Esophagus muscularis mucosa (tissue), 4 donors: ENCODE data around the gene NCOA6. TPM values are rescaled to one million over a fixed set of nuclear protein-coding genes. Genes with fewer than 3 reads are reported as not detected.
"Not testable (repeated sequence)": the region's sequence is repeated elsewhere in the genome, so short reads cannot be mapped to it uniquely, and the experiment has no call there.

ENCODE experiments used
- DNase-seq: peaks from one replicate; pipeline ENCODE4 v3.0.0-alpha.2; 2017; ENCODE audit errors: extremely low spot score
- H3K27ac ChIP-seq, 4 donors: fragments of 200-600 bp; sonication (generic); replicated peaks in 1 of 4; 1 replicate in 3 of 4; 2 replicates in 1 of 4; pipeline ENCODE4 v1.5.1; 2016 to 2019; ENCODE audit warnings: mild to moderate bottlenecking in 1 of 4
- H3K27me3 ChIP-seq, 4 donors: fragments of 200-600 bp; sonication (generic); one replicate each; pipeline versions ENCODE4 v1.5.1 to v1.6.0; 2016 to 2019
- H3K36me3 ChIP-seq, 4 donors: fragments of 200-600 bp; sonication (generic); one replicate each; pipeline ENCODE4 v1.5.1; 2016 to 2019
- H3K4me1 ChIP-seq, 4 donors: fragments of 200-600 bp; sonication (generic); one replicate each; pipeline ENCODE4 v1.5.1; 2016 to 2019
- H3K4me3 ChIP-seq, 4 donors: fragments of 200-600 bp; sonication (generic); 1 replicate in 2 of 4; 2 replicates in 2 of 4; pipeline ENCODE4 v1.5.1; 2016 to 2019; ENCODE audit warnings: mild to moderate bottlenecking in 4 of 4, moderate library complexity in 1 of 4
- H3K9me3 ChIP-seq, 4 donors: fragments of 200-600 bp; sonication (generic); 1 replicate in 3 of 4; 2 replicates in 1 of 4; pipeline ENCODE4 v1.5.1; 2016 to 2019
- EP300 ChIP-seq: sonication (generic); formaldehyde crosslinking; IDR thresholded peaks from one replicate; pipeline ENCODE4 v1.6.1; 2017; ENCODE audit warnings: antibody characterized with exemption
- POLR2A ChIP-seq: fragments of 450-650 bp; IDR thresholded peaks from one replicate; pipeline ENCODE4 v1.6.1; 2017; ENCODE audit warnings: antibody characterized with exemption, moderate library complexity, mild to moderate bottlenecking, low read depth
- POLR2AphosphoS5 ChIP-seq, 2 donors: sonication (generic); formaldehyde crosslinking; IDR thresholded peaks; one replicate each; pipeline ENCODE4 v1.6.1; 2017; ENCODE audit warnings: antibody characterized with exemption in 2 of 2
- WGBS: methylation state at CpG from one replicate; pipeline ENCODE4 v1.1.5; 2018; 5-methylcytosine and 5-hydroxymethylcytosine counted together
- intact Hi-C: fragments of 100-400 bp; cut with DNase I; formaldehyde crosslinking; loops from one replicate; pipeline ENCODE4 v1.15.1; 2023
- total RNA-seq, 4 donors: library from RNA; depleted of rRNA; stranded (reverse); fragments of >200 nt; gene quantifications; one replicate each; pipeline versions ENCODE4 v1.1.0 to v1.2.1, GENCODE V29; 2016
- TF ChIP-seq, protein P1 (sequence below), 3 experiments: fragments of 200-600 bp in 2 of 3; fragments of 450-650 bp in 1 of 3; sonication (generic) in 2 of 3; IDR thresholded peaks; one replicate each; pipeline ENCODE4 v1.5.1; 2017 to 2019; ENCODE audit warnings: antibody characterized with exemption in 3 of 3, mild to moderate bottlenecking in 2 of 3, moderate library complexity in 1 of 3

The NCOA6 gene
- total RNA-seq, 4 donors from 2014 or later: 14.9 to 30.2 (median 23.3) TPM

DNA sequence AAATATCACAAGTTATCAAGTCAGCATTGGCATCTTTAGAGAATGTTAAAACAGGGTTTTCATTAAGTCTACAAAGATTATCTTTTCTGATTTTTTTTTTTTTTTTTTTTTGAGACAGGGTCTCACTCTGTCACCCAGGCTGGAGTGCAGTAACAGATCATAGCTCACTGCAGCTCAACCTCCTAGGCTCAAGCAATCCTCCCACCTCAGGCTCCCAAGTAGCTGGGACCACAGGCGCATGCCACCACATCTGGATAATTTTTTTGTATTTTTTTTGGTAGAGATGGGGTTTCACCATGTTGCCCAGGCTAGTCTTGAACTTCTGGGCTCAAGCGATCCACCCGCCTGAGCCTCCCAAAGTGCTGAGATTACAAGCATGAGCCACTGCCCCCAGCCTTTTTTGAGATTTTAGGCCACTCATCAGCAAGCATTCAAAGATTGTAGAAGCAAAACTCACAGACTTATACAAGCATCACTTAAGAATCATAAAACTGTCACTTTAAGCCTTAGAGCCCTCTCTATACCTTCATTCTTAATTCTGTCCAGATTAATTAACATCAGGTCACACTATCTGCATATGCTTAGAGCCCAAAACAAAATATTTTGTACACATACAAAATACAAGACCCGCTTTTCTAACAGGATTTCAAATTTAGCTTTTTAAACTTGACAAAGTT, 32.6 kb downstream of the NCOA6 start:
- intact Hi-C loops: no loop called here
- peaks cover 17 to 34% (median 24%) of the 10 kb centered on the region in 4 donors for H3K4me1 ChIP-seq
- no peak overlapping the region for H3K27ac ChIP-seq
- H3K27me3 ChIP-seq: no peaks in the 10 kb centered on the region
- TF ChIP-seq, protein P1, sequence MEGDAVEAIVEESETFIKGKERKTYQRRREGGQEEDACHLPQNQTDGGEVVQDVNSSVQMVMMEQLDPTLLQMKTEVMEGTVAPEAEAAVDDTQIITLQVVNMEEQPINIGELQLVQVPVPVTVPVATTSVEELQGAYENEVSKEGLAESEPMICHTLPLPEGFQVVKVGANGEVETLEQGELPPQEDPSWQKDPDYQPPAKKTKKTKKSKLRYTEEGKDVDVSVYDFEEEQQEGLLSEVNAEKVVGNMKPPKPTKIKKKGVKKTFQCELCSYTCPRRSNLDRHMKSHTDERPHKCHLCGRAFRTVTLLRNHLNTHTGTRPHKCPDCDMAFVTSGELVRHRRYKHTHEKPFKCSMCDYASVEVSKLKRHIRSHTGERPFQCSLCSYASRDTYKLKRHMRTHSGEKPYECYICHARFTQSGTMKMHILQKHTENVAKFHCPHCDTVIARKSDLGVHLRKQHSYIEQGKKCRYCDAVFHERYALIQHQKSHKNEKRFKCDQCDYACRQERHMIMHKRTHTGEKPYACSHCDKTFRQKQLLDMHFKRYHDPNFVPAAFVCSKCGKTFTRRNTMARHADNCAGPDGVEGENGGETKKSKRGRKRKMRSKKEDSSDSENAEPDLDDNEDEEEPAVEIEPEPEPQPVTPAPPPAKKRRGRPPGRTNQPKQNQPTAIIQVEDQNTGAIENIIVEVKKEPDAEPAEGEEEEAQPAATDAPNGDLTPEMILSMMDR (IDR thresholded peaks at IDR 0.05): no peak
- TF ChIP-seq EP300: no peak
- no peak for TF ChIP-seq POLR2A
- TF ChIP-seq POLR2AphosphoS5 (IDR thresholded peaks at IDR 0.05): no peak
- peaks cover 3 to 25% (median 16%) of the 10 kb centered on the region in 4 donors for H3K36me3 ChIP-seq
- over 99% methylated on average over 4 of the region's 4 CpGs for WGBS
- no peak for DNase-seq
- H3K9me3 ChIP-seq: no peaks in the 10 kb centered on the region
- H3K4me3 ChIP-seq: no peak overlapping the region

DNA sequence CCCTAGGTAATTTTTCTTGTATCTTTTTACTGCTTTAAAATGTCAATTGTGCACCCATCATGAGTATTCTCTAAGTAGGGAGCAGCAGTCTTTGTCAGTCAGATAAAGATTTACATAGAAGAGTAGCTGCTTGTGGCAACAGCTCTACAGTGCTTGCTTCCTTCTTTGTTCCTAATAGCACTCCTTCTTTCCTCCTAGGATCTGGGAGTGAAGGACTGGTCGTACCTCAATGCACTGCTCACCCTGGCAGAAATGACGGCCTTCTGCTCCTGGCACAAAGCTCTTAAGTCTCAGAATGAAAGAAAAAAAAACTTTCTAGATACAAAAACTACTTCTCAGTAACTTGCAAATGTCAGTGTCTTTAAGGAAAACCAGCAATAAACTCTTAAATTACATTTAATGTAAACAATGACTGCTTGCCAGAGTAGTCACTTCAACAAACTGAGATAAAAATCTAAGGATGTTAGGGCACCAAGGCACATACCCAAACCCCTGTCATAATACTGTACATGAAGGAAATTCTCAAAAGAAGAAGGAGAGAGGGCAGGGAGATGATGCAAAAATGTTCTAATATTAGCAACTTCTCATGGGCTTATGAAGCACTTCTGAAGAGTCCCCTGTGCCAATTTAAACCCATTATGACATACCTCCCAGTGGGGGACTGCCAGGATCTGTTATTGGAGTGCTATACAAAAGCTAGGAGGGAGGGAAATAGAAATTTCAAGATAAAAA, 34.0 kb downstream of the NCOA6 start:
- H3K27ac ChIP-seq: peak overlapping the region; percentile 34 to 54 (median 46)

DNA sequence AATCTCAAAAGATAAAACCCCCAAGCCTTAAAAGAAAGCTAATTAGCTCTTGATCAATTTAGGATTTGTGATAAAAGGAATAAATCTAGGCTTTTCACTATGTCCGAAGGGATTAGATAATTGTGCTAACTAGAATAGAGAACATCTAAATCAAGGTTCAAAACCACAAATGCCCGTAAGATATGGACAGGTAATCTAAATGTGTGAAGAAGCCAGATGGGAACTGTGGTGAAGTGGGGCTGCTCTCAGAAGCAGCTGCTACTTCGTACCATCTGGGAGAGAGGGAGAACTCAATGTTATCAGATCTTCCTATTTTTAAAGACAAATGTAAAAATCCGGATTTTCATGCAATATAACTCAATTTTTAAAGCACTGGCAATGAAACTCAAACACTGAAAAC, 44.2 kb downstream of the NCOA6 start:
- intact Hi-C loops: loop anchor here (10.0 kb wide), 1 partner anchor 64 kb away; no protein-coding TSS in a partner anchor
- no peaks in the 10 kb centered on the region for H3K9me3 ChIP-seq
- no peak overlapping the region for H3K4me3 ChIP-seq
- peaks cover 13 to 61% (median 16%) of the 10 kb centered on the region in 4 donors for H3K36me3 ChIP-seq
- no peaks in the 10 kb centered on the region for H3K27me3 ChIP-seq
- DNase-seq: no peak
- H3K4me1 ChIP-seq: no peaks in the 10 kb centered on the region
- 87% methylated on average over 4 of the region's 4 CpGs for WGBS
- no peak for TF ChIP-seq POLR2AphosphoS5 (IDR thresholded peaks at IDR 0.05)
- TF ChIP-seq, protein P1 (IDR thresholded peaks at IDR 0.05): no peak
- no peak for TF ChIP-seq EP300
- TF ChIP-seq POLR2A: no peak
- H3K27ac ChIP-seq: no peak overlapping the region

More for the DNA sequence above, 34.0 kb downstream of the NCOA6 start:
- WGBS: 37% methylated on average over 2 of the region's 2 CpGs
- TF ChIP-seq EP300 (no peak), POLR2AphosphoS5 (IDR thresholded peaks at IDR 0.05) (no peak)
- TF ChIP-seq, protein P1 (IDR thresholded peaks at IDR 0.05): no peak
- DNase-seq: no peak
- H3K9me3 ChIP-seq: no peaks in the 10 kb centered on the region
- no peak overlapping the region for H3K4me3 ChIP-seq
- no peaks in the 10 kb centered on the region for H3K27me3 ChIP-seq
- intact Hi-C loops: no loop called here
- H3K4me1 ChIP-seq: peaks cover 17 to 29% (median 22%) of the 10 kb centered on the region in 4 donors
- H3K36me3 ChIP-seq: peaks cover 3 to 36% (median 18%) of the 10 kb centered on the region in 4 donors

DNA sequence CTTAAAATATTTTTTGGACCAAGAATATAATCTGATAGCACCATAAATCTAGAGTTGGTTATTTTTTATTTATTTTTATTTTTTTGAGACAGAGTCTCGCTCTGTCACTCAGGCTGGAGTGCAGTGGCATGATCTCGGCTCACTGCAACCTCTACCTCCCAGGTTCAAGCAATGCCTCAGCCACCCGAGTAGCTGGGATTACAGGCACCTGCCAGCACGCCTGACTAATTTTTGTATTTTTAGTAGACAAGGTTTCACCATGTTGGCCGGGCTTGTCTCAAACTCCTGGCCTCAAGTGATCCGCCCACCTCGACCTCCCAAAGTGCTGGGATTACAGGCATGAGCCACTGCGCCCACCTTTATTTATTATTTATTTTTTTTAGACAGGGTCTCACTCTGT, 45.2 kb downstream of the NCOA6 start:
- H3K27ac ChIP-seq, H3K27me3 ChIP-seq, H3K4me3 ChIP-seq, DNase-seq, H3K9me3 ChIP-seq, H3K4me1 ChIP-seq: not testable (repeated sequence)
- H3K36me3 ChIP-seq: peaks cover 18 to 70% (median 25%) of the 10 kb centered on the region in 4 donors
- intact Hi-C loops: loop anchor here (10.0 kb wide), 1 partner anchor 65 kb away; no protein-coding TSS in a partner anchor
- WGBS: 92% methylated on average over 8 of the region's 8 CpGs

DNA sequence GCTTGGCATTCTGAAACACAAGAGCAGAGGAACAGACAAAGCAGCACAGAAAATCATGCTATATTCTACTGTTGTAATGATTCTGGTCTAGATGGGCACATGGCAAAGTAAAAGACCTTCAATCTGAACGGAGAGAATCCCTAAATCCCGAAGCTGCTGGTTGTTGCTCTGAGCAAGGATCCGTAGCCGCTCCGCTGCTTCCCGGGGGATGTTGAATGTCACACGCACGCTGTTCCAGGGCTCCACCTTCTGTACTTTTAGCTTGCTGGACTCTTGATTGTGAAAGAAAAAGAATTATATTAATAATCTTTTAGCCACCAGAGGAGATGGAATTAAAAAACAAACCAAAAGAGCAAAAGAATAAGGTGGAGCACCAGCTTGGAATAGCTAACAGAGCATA, 49.3 kb downstream of the NCOA6 start:
- intact Hi-C loops: loop anchor here (10.0 kb wide), 1 partner anchor 461 kb away; no protein-coding TSS in a partner anchor
- no peaks in the 10 kb centered on the region for H3K27me3 ChIP-seq
- H3K4me3 ChIP-seq: no peak overlapping the region
- H3K27ac ChIP-seq: no peak overlapping the region
- 86% methylated on average over 8 of the region's 8 CpGs for WGBS
- H3K9me3 ChIP-seq: no peaks in the 10 kb centered on the region
- TF ChIP-seq, protein P1 (IDR thresholded peaks at IDR 0.05): no peak
- TF ChIP-seq EP300: no peak
- no peak for TF ChIP-seq POLR2A
- no peak for TF ChIP-seq POLR2AphosphoS5 (IDR thresholded peaks at IDR 0.05)
- no peak for DNase-seq
- H3K36me3 ChIP-seq: peaks cover 22 to 95% (median 61%) of the 10 kb centered on the region in 4 donors
- peaks cover 0 to 7% (median 0%) of the 10 kb centered on the region in 4 donors for H3K4me1 ChIP-seq
